Right atrium auricular region (tissue), 2 donors: Measurements from ENCODE around the gene FHIT. TPM values are rescaled to one million over a fixed set of nuclear protein-coding genes. Genes with fewer than 3 reads are reported as not detected.

Source experiments
- DNase-seq: peaks from one replicate; pipeline ENCODE4 v3.0.0-alpha.2; 2019; ENCODE audit warnings: low spot score
- H3K27ac ChIP-seq, 2 donors: fragments of 200-600 bp; sonication (generic); 1 replicate in 1 of 2; 2 replicates in 1 of 2; pipeline ENCODE4 v1.5.1; 2016 to 2019
- H3K27me3 ChIP-seq, 2 donors: fragments of 200-600 bp; sonication (generic); one replicate each; pipeline versions ENCODE4 v1.5.1 to v1.6.0; 2017 to 2019
- H3K36me3 ChIP-seq: fragments of 200-600 bp; sonication (generic); one replicate; pipeline ENCODE4 v1.5.1; 2016
- H3K4me1 ChIP-seq, 2 donors: fragments of 200-600 bp; sonication (generic); one replicate each; pipeline versions ENCODE4 v1.5.1 to v1.6.0; 2017 to 2019
- H3K4me3 ChIP-seq, 2 donors: fragments of 200-600 bp; sonication (generic); 1 replicate in 1 of 2; 2 replicates in 1 of 2; pipeline ENCODE4 v1.5.1; 2017 to 2019; ENCODE audit warnings: mild to moderate bottlenecking in 1 of 2, moderate library complexity in 1 of 2
- H3K9me3 ChIP-seq, 2 donors: fragments of 200-600 bp; sonication (generic); one replicate each; pipeline ENCODE4 v1.5.1; 2019
- CTCF ChIP-seq, 2 donors: fragments of 200-600 bp; sonication (generic); IDR thresholded peaks; one replicate each; pipeline ENCODE4 v1.5.1; 2019; ENCODE audit warnings: antibody characterized with exemption in 2 of 2
- total RNA-seq, 2 donors: library from RNA; depleted of rRNA; stranded (reverse); fragments of >200 nt; gene quantifications; one replicate each; pipeline ENCODE4 v1.1.0, GENCODE V29; 2016

The FHIT gene
- total RNA-seq, 2 donors from 2014 or later: 10.4 to 11.0 TPM

- H3K9me3 ChIP-seq: no peaks in the 10 kb centered on the region
- no peaks in the 10 kb centered on the region for H3K36me3 ChIP-seq
- DNase-seq: no peak
- H3K27ac ChIP-seq: no peak overlapping the region
- H3K27me3 ChIP-seq: no peaks in the 10 kb centered on the region
- H3K4me3 ChIP-seq: no peak overlapping the region
- no peak for TF ChIP-seq CTCF (IDR thresholded peaks at IDR 0.05)
- H3K4me1 ChIP-seq: no peaks in the 10 kb centered on the region
Measured at GRCh38 chr3:59865351-59865750, 1385.9 kb downstream of the FHIT start.

- Histone ChIP-seq H3K9me3 (no peaks in the 10 kb centered on the region), H3K27me3 (no peaks in the 10 kb centered on the region), H3K27ac (no peak overlapping the region), H3K36me3 (no peaks in the 10 kb centered on the region), H3K4me3 (no peak overlapping the region), H3K4me1 (no peaks in the 10 kb centered on the region)
- TF ChIP-seq CTCF (IDR thresholded peaks at IDR 0.05): no peak
- DNase-seq: no peak
Measured at GRCh38 chr3:59862686-59863085, 1388.6 kb downstream of the FHIT start.

GRCh38 chr3:59857589-59858346 lies 1393.5 kb downstream of the FHIT start:
- peak; percentile 79 for DNase-seq
- H3K4me1 ChIP-seq: no peaks in the 10 kb centered on the region
- peak; percentile 80 to 89 for TF ChIP-seq CTCF (IDR thresholded peaks at IDR 0.05)
- no peak overlapping the region for H3K4me3 ChIP-seq
- H3K27me3 ChIP-seq: no peaks in the 10 kb centered on the region
- no peak overlapping the region for H3K27ac ChIP-seq
- H3K9me3 ChIP-seq: no peaks in the 10 kb centered on the region
- no peaks in the 10 kb centered on the region for H3K36me3 ChIP-seq

GRCh38 chr3:59856934-59857460 lies 1394.3 kb downstream of the FHIT start:
- TF ChIP-seq CTCF (IDR thresholded peaks at IDR 0.05): no peak
- H3K27me3 ChIP-seq: no peaks in the 10 kb centered on the region
- DNase-seq: no peak
- no peaks in the 10 kb centered on the region for H3K9me3 ChIP-seq
- no peaks in the 10 kb centered on the region for H3K36me3 ChIP-seq
- H3K27ac ChIP-seq: no peak overlapping the region
- H3K4me1 ChIP-seq: no peaks in the 10 kb centered on the region
- H3K4me3 ChIP-seq: no peak overlapping the region

- H3K9me3 ChIP-seq: no peaks in the 10 kb centered on the region
- H3K4me1 ChIP-seq: no peaks in the 10 kb centered on the region
- H3K27ac ChIP-seq: no peak overlapping the region
- no peak for DNase-seq
- TF ChIP-seq CTCF (IDR thresholded peaks at IDR 0.05): no peak
- no peak overlapping the region for H3K4me3 ChIP-seq
- no peaks in the 10 kb centered on the region for H3K27me3 ChIP-seq
- H3K36me3 ChIP-seq: no peaks in the 10 kb centered on the region
Measured at GRCh38 chr3:59854061-59854709, 1397.1 kb downstream of the FHIT start.
